H1 (cell line): ENCODE measurements around the gene CCDC18. TPM values are rescaled to one million over a fixed set of nuclear protein-coding genes. Genes with fewer than 3 reads are reported as not detected.

Experiments used
- BRCA1 ChIP-seq: IDR thresholded peaks from 2 replicates; pipeline ENCODE4 v1.6.1; 2012; ENCODE audit warnings: low read depth, low read length, improper control_type of control experiment
- CHD7 ChIP-seq: fragments of 300-600 bp; sonication (generic); IDR thresholded peaks from 2 replicates; pipeline ENCODE4 v1.7.1; 2012; ENCODE audit warnings: low read length, moderate library complexity, mild to moderate bottlenecking, inconsistent platforms; ENCODE audit not compliant: insufficient replicate concordance
- EGR1 ChIP-seq: IDR thresholded peaks from 2 replicates; pipeline ENCODE4 v1.6.1; 2011; ENCODE audit warnings: low read depth, low read length, borderline replicate concordance
- EZH2 ChIP-seq: fragments of 200-600 bp; sonication (generic); IDR thresholded peaks from 2 replicates; pipeline ENCODE4 v1.7.1; 2012; ENCODE audit warnings: low read depth, mild to moderate bottlenecking, moderate library complexity, low read length, inconsistent platforms; ENCODE audit not compliant: severe bottlenecking
- GTF2F1 ChIP-seq: IDR thresholded peaks from 2 replicates; pipeline ENCODE4 v1.6.1; 2012; ENCODE audit warnings: low read depth, low read length, improper control_type of control experiment, borderline replicate concordance
- POLR2A ChIP-seq, 2 experiments: IDR thresholded peaks; 1 replicate in 1 of 2; 2 replicates in 1 of 2; pipeline ENCODE4 v1.6.1; 2011; ENCODE audit warnings: low read depth in 2 of 2, low read length in 2 of 2, mild to moderate bottlenecking in 2 of 2; ENCODE audit errors: control extremely low read depth in 1 of 2
- RXRA ChIP-seq: IDR thresholded peaks from 2 replicates; pipeline ENCODE4 v1.6.1; 2011; ENCODE audit warnings: low read depth, mild to moderate bottlenecking, low read length, moderate library complexity; ENCODE audit not compliant: insufficient read depth
- SP1 ChIP-seq: IDR thresholded peaks from 2 replicates; pipeline ENCODE4 v1.6.1; 2011; ENCODE audit warnings: low read depth, low read length
- SRF ChIP-seq: IDR thresholded peaks from 2 replicates; pipeline ENCODE4 v1.6.1; 2011; ENCODE audit warnings: mild to moderate bottlenecking, low read depth, low read length, moderate library complexity
- polyA plus RNA-seq, 7 experiments: library from polyadenylated mRNA; depleted of rRNA in 3 of 7; stranded (reverse) in 5 of 7; unstranded in 2 of 7; fragments of >200 nt in 5 of 7; fragments of 200-250 nt in 2 of 7; gene quantifications; 1 replicate in 5 of 7; 2 replicates in 1 of 7; 4 replicates in 1 of 7; pipeline versions ENCODE4 v1.2.1 to v1.2.3, GENCODE V29; 2011 to 2013; ENCODE audit warnings: missing spikeins in 2 of 7, mixed read lengths in 2 of 7
- total RNA-seq: library from RNA; stranded (reverse); fragmentation: NEBNext Ultra II Directional; extraction: Animal tissue kit (Norgen Biotek cat#: 25700); gene quantifications from 2 replicates; pipeline ENCODE4 v1.2.1, GENCODE V29; 2021
- TF ChIP-seq, protein P1 (sequence below), 3 experiments: IDR thresholded peaks; 1 replicate in 2 of 3; 2 replicates in 1 of 3; pipeline versions ENCODE4 v1.5.1 to v1.6.1; 2011; ENCODE audit warnings: low read length in 3 of 3, mild to moderate bottlenecking in 3 of 3, inconsistent platforms in 2 of 3, low read depth in 1 of 3, moderate library complexity in 1 of 3; ENCODE audit not compliant: insufficient read depth in 1 of 3; ENCODE audit errors: control extremely low read depth in 1 of 3

The CCDC18 gene
- total and polyA plus RNA-seq, 2 of the 8 experiments (the other 6 are each of a cell fraction or from before 2014, with no cell fraction given) = 3.0 to 21.2 TPM

DNA sequence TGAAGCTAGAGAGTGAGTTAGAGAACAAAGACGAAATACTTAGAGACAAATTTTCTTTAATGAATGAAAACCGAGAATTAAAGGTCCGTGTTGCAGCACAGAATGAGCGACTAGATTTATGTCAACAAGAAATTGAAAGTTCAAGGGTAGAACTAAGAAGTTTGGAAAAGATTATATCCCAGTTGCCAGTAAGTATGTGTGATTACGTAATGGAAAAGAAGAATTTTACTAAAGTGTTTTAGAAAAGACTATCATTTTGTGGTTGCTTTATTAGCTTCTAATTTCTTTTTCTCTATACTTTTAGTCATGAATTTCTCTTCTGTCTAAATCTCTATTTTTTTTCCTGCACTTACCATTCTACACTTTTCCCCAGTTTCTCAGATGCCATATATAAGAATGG is 26.7 kb downstream of the CCDC18 start (continued):
- TF ChIP-seq CHD7 (no peak), RXRA (no peak), BRCA1 (no peak), SRF (no peak), EZH2 (no peak), GTF2F1 (no peak), POLR2A (IDR thresholded peaks at IDR 0.05; ENCODE audit: control extremely low read depth in 1 of 2, low read depth in 2 of 2, low read length in 2 of 2) (no peak), EGR1 (no peak), SP1 (no peak)
- TF ChIP-seq, protein P1, sequence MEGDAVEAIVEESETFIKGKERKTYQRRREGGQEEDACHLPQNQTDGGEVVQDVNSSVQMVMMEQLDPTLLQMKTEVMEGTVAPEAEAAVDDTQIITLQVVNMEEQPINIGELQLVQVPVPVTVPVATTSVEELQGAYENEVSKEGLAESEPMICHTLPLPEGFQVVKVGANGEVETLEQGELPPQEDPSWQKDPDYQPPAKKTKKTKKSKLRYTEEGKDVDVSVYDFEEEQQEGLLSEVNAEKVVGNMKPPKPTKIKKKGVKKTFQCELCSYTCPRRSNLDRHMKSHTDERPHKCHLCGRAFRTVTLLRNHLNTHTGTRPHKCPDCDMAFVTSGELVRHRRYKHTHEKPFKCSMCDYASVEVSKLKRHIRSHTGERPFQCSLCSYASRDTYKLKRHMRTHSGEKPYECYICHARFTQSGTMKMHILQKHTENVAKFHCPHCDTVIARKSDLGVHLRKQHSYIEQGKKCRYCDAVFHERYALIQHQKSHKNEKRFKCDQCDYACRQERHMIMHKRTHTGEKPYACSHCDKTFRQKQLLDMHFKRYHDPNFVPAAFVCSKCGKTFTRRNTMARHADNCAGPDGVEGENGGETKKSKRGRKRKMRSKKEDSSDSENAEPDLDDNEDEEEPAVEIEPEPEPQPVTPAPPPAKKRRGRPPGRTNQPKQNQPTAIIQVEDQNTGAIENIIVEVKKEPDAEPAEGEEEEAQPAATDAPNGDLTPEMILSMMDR (IDR thresholded peaks at IDR 0.05; ENCODE audit: control extremely low read depth in 1 of 3, insufficient read depth in 1 of 3, low read depth in 1 of 3, low read length in 3 of 3) = no peak
